Pulmonary artery endothelial cell (primary cell): ENCODE results near the gene TLE5. TPM values are rescaled to one million over a fixed set of nuclear protein-coding genes. Genes with fewer than 3 reads are reported as not detected.

Experiments used
- DNase-seq: peaks from one replicate; pipeline ENCODE4 v3.0.0-alpha.2; 2011; ENCODE audit warnings: low read depth, low spot score
- total RNA-seq: library from RNA; depleted of rRNA; stranded (reverse); fragments of >200 nt; gene quantifications from 2 replicates; pipeline ENCODE4 v1.2.3, GENCODE V29; 2014

Gene TLE5
- 103 and 129 TPM in 2 replicates for total RNA-seq

- DNase-seq, result no peak
Measured at GRCh38 chr19:3062165-3063105, at the start of gene TLE5. Gene TLE5, minus strand, starts transcription at chr19:3062495. Its CDS starts 295 bp downstream, at chr19:3062200.

DNA sequence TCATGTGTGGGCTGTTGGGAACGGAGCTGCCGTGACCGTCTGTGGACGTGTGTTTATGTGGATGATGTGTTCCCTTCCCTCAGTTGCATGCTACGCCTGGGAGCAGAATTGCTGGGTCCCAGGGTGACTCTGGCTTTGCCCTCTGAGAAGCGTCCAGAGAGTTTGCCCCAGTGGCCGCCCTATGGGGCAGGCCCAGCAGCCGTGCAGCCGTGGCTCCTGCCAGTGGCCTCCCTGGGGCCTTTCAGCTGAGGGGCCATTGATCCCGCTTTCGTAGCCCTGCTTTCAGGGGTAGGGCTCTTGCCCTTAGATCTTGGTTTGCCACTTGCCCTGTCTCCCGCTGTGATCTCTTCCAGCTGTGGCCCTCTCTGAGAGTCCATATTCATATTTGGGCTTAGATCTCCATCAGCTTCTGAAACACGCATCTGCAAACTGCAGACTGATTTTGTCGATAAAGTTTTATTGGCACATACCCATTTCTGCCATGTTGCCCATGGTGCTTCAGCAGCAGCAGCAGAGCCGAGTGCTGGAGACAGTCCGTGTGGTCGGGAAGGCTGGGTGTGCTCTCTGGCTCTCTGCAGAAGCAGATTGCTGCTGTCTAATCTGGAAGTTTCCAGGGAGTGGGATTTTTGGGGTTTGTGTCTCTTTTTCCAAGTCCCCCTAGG lies 49.4 kb upstream of the TLE5 start:
- no peak for DNase-seq

DNA sequence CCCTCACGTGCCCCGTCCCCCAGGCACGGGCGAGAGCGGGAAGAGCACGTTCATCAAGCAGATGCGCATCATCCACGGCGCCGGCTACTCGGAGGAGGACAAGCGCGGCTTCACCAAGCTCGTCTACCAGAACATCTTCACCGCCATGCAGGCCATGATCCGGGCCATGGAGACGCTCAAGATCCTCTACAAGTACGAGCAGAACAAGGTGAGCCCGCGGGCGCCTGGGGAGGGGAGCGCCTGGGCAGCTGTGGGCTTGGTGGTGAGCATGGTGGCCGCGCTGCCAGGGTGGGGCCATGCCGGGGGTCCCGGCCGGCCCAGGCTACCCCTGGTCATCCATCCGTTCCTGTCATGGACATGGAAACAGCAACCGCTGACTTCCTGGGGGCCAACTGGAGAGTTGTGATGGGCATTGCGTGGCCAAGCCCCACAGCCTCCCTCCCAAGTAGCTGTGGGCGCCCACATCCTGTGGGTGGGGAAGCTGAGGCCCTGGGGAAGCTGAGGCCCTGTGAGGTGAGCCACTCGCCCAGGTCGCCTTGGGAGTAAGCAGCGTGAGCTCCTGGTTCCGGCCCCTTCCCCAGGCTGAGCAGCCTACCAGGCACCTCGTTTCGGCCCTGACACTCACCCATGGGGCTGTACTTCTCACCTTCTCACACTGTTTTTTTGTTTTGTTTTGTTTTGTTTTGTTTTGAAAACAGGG lies 48.0 kb upstream of the TLE5 start:
- DNase-seq, result no peak

DNA sequence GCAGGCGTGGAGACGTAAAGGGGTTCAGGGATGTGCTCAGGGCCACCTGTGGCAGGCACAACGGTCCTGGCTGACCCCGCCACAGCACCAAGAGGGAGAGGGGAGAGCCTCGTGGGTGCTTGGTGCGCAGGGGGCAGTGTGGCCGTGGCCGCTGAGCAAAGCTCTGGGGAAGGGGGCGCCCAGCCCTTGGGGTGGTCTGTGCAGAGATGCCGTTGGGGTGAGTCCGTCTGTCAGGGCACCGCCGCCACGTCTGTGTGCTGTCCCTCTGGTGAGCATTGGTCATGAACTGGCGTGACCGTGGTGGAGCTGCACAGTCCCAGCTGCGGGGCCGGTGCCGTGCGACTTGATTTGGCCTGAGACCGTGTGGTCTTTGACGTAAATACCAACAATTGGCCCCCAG lies 47.2 kb upstream of the TLE5 start:
- no peak for DNase-seq

DNA sequence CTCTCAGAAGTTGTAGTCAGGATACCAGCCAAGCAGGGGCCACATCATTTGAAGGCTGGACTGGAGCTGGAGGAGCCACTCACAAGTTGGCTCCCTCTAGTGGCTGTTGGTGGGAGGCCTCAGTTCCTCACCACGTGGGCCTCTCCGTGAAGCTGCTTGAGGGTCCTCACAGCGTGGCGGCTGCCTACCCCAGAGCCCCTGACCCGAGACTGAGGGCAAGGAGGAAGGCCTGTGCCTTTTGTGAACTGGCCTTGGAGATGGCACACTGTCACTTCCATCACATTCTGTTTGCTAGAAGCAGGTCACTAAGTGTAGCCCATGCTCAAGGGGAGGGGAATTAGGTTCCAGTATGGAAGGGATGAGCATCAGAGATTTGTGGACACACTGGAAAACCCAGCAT lies 46.5 kb upstream of the TLE5 start:
- no peak for DNase-seq

DNA sequence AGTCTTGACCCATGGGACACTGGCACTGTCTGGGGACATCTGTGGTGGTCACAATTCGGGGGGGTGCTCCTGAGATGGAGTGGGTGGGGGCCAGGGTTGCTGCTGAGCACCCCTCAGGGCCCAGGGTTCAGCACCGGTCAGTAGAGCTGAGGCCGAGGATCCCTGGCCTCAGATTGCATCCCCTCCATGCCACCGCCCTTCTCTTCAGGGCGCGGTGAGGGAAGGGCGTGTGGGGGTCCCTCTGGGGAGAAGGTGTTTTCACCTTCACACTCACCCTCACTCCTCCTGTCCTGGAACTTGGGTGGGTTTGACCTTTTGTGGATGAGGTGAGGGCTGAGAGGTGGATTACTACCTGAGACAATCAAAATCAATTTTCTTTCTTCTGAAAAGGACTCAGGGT lies 45.4 kb upstream of the TLE5 start:
- DNase-seq, result no peak

DNA sequence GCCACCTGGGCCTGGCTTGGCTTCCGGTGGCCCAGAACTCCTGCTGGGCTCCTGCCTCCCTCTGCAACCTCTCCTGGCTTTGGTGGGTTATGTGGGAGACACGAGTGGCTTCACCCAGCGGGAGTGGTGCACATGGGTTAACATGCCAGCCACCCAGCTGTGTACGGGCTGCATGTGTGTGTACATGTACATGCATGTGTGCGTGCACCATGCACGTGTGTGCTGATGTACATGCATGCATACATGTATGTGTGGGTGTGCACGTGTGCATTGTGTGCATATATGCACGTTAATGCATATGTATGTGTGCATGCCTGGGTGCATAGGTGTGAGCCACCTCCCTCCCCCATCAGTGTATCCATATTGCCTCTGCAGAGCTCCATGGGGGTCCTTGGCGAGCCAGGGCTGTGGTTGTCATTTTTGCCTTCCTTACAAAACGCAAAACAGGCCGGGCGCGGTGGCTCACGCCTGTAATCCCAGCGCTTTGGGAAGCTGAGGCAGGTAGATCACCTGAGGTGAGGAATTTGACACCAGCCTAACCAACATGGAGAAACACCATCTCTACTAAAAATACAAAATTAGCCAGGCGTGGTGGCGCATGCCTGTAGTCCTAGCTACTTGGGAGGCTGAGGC lies 44.3 kb upstream of the TLE5 start:
- no peak for DNase-seq

- DNase-seq, result no peak
Measured at GRCh38 chr19:3105641-3106508, 43.6 kb upstream of the TLE5 start.

GRCh38 chr19:3104708-3104983 lies 42.4 kb upstream of the TLE5 start:
- DNase-seq, result no peak

GRCh38 chr19:3102239-3103140 lies 40.2 kb upstream of the TLE5 start:
- no peak for DNase-seq

DNA sequence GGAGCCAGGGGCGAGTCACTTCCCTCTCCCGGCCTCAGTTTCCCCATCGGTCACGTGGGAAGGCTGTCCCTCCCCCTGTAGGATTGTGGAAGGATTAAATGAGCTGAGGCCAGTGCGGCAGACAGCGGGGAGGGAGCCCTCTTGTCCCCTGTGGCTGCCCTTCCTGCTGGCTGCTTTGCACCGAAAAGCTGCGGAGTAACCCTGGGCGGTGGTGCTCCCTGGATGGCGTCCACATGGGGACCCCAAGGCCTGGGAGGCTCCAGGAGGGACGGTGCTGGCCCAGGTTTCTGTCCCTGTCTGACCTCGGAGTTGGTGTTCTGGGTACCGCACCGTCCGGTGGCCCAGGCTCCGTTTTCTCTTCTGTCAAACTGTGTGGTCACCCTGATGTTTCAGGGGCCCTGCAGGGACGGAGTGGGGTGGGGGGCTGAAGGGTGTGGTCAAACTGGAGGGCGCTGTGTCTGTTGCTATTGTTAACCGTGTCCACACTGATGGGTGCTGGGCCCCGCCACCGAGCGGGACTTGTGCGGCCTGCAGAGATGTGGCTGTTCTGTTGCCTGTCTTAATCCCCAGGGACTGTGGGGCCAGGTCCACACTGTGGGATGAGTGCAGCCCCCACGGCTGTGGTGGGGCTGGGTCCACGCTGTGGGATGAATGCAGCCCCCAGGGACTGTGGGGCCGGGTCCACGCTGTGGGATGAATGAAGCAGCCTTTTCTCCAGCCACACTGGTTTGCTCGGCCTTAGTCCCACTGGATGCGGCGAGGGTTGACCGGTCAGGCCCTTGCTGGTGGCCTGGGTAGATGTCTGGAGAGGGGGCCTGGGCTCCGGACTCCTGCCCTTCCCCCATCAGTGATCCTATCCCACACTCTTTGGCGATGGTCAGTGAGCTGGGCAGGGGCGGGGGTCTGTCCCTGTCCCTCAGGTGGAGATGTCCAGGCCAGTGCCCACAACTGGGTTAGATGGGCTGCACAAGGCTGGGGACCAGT lies 38.7 kb upstream of the TLE5 start:
- DNase-seq, result no peak

GRCh38 chr19:3100331-3100730 lies 38.0 kb upstream of the TLE5 start:
- no peak for DNase-seq

DNA sequence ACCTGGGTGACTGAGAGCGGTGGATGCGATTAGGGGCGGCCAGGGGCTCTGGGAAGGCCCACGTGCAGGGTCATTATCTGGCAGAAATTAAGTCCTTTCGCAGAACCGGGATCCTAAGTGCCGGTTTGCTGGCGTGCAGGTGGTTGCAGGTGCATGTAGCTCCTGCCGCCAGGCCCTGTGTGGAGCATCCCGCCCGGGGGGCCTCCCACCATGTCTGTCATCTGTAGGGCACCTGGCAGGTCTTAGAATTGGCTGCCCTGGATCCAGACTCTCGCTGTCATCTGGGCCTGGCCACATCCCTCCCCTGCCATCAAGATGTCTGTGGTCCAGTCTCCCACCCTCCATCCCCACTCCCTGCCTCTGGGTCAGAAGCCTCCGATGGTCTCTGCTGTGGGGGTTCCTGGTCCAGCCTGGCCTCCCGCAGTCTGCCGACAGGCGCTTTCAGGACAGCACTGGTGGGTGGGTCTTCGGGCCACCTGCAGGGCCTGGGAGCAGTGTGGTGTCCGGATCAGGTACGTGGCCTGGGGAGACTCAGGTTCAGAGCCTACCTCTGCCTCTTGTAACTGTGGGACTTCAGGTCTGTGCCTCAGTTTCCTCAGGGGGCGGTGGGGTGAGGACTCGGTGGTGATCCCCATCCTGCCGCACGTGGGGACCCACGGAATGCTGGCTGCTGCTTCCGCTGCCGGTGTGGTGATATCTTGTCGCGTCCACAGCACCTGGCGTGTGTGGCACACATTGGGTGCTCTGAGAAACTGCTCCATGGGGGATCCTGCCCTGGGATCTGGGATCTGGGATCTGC lies 37.3 kb upstream of the TLE5 start:
- DNase-seq, result no peak

- no peak for DNase-seq
Measured at GRCh38 chr19:3098515-3099346, 36.4 kb upstream of the TLE5 start.

DNA sequence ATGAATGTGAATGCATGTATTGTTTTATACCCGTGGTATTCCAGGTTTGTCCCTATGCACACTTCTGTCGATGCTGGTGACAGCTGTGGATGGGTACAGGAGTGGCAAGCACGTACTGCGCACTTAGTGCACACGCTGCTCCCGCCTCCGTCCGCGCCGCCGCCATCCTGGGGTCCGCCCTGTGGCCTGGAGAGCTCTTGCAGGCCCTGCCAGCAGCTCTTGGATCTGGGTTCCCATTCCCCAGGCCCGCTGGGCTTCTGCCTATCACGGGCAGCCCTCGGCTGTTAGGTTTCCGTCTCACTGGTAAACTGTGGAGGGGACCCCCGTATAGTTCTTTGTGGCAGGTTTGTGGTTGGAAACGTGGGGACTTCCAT lies 35.8 kb upstream of the TLE5 start:
- DNase-seq, result no peak

DNA sequence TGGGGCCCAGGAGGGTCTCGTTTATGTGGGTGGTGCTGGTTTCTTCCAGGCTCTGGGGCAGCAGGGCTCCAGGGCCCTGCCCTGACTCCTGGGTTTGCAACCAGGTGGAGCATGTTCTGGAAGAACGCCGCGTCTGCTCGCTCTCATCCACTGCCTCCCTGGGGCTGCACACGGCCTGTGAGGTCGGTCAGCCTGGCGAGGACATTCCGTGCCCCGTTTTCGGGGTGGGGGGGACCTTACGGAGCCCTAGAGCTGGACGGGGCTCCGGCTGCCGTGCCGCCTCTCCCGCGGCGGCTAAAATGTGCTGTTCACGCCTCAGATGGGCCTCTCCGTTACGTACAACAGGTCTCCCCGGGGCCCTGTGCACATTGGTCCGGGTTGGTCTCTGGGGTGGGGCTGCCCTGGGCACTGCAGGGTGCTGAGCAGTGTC lies 35.2 kb upstream of the TLE5 start:
- DNase-seq, result no peak

GRCh38 chr19:3096902-3097326 lies 34.6 kb upstream of the TLE5 start:
- DNase-seq, result no peak
